Measurements from ENCODE around the gene PCDHGA6. TPM values are rescaled to one million over a fixed set of nuclear protein-coding genes. Genes with fewer than 3 reads are reported as not detected.

PCDHGA6 gene
- total and polyA plus RNA-seq, 2 donors (not counting 1 experiment from before 2014, with no cell fraction given) = 0.78 to 2.5 TPM

DNA sequence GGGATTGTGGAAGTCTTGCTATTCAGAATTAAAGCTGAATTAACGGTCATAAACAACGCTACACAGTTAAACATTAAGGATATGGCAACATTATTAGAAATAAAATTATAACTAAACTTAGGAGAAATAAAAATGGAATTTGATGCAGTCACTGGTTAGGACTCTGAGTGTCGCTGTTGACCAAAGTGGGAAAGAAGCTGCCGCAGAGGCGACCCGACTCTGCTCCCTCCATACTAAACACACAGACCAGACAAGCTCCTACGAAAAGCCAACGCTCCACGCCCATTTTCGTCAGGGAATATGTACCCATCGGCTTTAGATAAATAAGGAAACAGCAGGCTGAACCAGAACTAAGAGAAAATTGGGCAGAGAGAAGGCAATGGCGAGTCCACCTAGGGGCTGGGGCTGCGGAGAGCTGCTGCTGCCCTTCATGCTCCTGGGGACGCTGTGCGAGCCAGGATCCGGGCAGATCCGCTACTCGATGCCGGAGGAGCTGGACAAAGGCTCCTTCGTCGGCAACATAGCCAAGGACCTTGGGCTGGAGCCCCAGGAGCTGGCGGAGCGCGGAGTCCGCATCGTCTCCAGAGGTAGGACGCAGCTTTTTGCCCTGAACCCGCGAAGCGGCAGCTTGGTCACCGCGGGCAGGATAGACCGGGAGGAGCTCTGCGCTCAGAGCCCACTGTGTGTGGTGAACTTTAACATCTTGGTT lies 9.6 kb upstream of the PCDHGA6 start, which contains the start of gene PCDHGA5:
PCDHGA5 (plus strand) TSS at position 211 of the 709 bp plus-strand sequence; CDS start at position 380, 169 bp downstream.
- no peak within 1 kb of the TSS for H3K4me3 Mint-ChIP-seq
- intact Hi-C loops (cut with micrococcal nuclease) = no loop called here
- WGBS (ENCODE audit: insufficient coverage) = 33% methylated on average over 32 of the region's 34 CpGs
- ATAC-seq (ENCODE audit: low read depth) (no peak), DNase-seq (no peak)
- H3K36me3 ChIP-seq (replicated peaks in 1 of 2; ENCODE audit: control extremely low read depth in 1 of 2, control insufficient read depth in 1 of 2, extremely low read depth in 1 of 2, insufficient read depth in 2 of 2, low read length in 1 of 2) = no peaks in the 10 kb centered on the region
- ChIA-PET CTCF (interaction anchor here (0.6 to 1.2 kb wide), 2 partner anchors 17 to 200 kb away, joined by 3 read pairs; no protein-coding TSS in a partner anchor), POLR2A (no interaction called here)
- no peak within 1 kb of the TSS for H2AFZ ChIP-seq (ENCODE audit: insufficient read depth, low read depth, low read length, poor library complexity, severe bottlenecking)
- H3K9me3 ChIP-seq (ENCODE audit: control extremely low read depth in 1 of 3, control insufficient read depth in 2 of 3, insufficient read depth in 1 of 3, low read length in 2 of 3) = peaks cover 10 to 57% (median 54%) of the 10 kb centered on the region in 3 donors
- H3K4me1 Mint-ChIP-seq = peaks cover 9% of the 10 kb centered on the region
- H3K27me3 ChIP-seq (replicated peaks in 1 of 4; ENCODE audit: control extremely low read depth in 1 of 4, control insufficient read depth in 3 of 4, insufficient read depth in 4 of 4, low read length in 3 of 4) = peaks cover 0 to 64% (median 42%) of the 10 kb centered on the region in 4 experiments
- H4K20me1 ChIP-seq (ENCODE audit: control insufficient read depth, insufficient read depth, low read length, poor library complexity, severe bottlenecking) = no peaks in the 10 kb centered on the region
- TF ChIP-seq CTCF (IDR thresholded peaks at IDR 0.05) (no peak), EZH2 (IDR thresholded peaks at IDR 0.05; ENCODE audit: borderline replicate concordance, insufficient read depth, low read depth, low read length, poor library complexity, severe bottlenecking) (no peak)
- no peaks in the 10 kb centered on the region for H3K79me2 ChIP-seq (ENCODE audit: control insufficient read depth, insufficient read depth, low read length)
- H3K4me3 ChIP-seq (ENCODE audit: control extremely low read depth in 1 of 5, extremely low read depth in 1 of 5, insufficient read depth in 1 of 5, low read depth in 2 of 5, low read length in 4 of 5) = no peak within 1 kb of the TSS
- no peak within 1 kb of the TSS for H3K4me2 ChIP-seq (replicated peaks; ENCODE audit: low read depth, low read length, poor library complexity, severe bottlenecking)
- no peak within 1 kb of the TSS for H3K9ac ChIP-seq (ENCODE audit: low read length)
- no peak within 1 kb of the TSS for H3K27ac Mint-ChIP-seq
- H3K27ac ChIP-seq (ENCODE audit: low read length in 2 of 2) = no peak within 1 kb of the TSS
- H3K27me3 Mint-ChIP-seq = peaks cover 63% of the 10 kb centered on the region
- H3K9me3 Mint-ChIP-seq (ENCODE audit: insufficient read depth) = peaks cover 6% of the 10 kb centered on the region
- H3K4me1 ChIP-seq (ENCODE audit: control insufficient read depth in 2 of 2, insufficient read depth in 2 of 2, low read length in 2 of 2) = peaks cover 0 to 4% of the 10 kb centered on the region in 2 donors

All from B cell (primary cell).